Endothelial cell of umbilical vein (primary cell): ENCODE measurements around the gene ANKRD34A. TPM values are rescaled to one million over a fixed set of nuclear protein-coding genes. Genes with fewer than 3 reads are reported as not detected.

Source experiments
- BruUV-seq: library from RNA; stranded (reverse); fragments of 400-500 nt; replicated peaks from 2 replicates; lab custom pipeline; 2021; lab: Mats Ljungman, UMichigan
- CTCF ChIA-PET: fragments of 300-600, 350-600 bp; sonication (Branson Sonifier 250); formaldehyde crosslinking; loops from one replicate; lab custom pipeline; 2021; ENCODE audit warnings: antibody characterized with exemption, inconsistent platforms; lab: Charles Lee
- POLR2A ChIA-PET: fragments of 300-600, 350-600 bp; sonication (Branson Sonifier 250); formaldehyde crosslinking; loops from one replicate; lab custom pipeline; 2021; ENCODE audit warnings: antibody characterized with exemption, inconsistent platforms; lab: Charles Lee
- DNase-seq: peaks from one replicate; pipeline ENCODE4 v3.0.0-alpha.2; 2011; ENCODE audit warnings: low read depth, low spot score
- FAIRE-seq: peaks from 2 replicates; lab custom pipeline; 2011; peaks lifted over from hg19 to GRCh38; lab: Jason Lieb, UNC
- H2AFZ ChIP-seq: 2 replicates; pipeline ENCODE4 v1.6.0; 2012; ENCODE audit warnings: low read depth, low read length, control low read depth, inconsistent platforms
- H3K27ac ChIP-seq: 2 replicates; pipeline ENCODE4 v1.5.1; 2011; ENCODE audit warnings: low read depth, mild to moderate bottlenecking, control low read depth, low read length, moderate library complexity; ENCODE audit not compliant: insufficient read depth
- H3K27me3 ChIP-seq, 2 experiments: 2 replicates each; pipeline versions ENCODE4 v1.6.0 to v1.6.1; 2011; ENCODE audit warnings: low read length in 2 of 2, mixed read lengths in 1 of 2; ENCODE audit not compliant: control insufficient read depth in 2 of 2, insufficient read depth in 2 of 2
- H3K36me3 ChIP-seq, 2 experiments: 2 replicates in 1 of 2; 3 replicates in 1 of 2; pipeline ENCODE4 v1.5.1; 2011; ENCODE audit warnings: low read length in 2 of 2, mild to moderate bottlenecking in 1 of 2, moderate library complexity in 1 of 2; ENCODE audit not compliant: control insufficient read depth in 2 of 2, insufficient read depth in 2 of 2; ENCODE audit errors: extremely low read depth in 1 of 2
- H3K4me1 ChIP-seq: 3 replicates; pipeline ENCODE4 v1.5.1; 2011; ENCODE audit warnings: mild to moderate bottlenecking, low read length; ENCODE audit not compliant: control insufficient read depth, insufficient read depth; ENCODE audit errors: extremely low read depth
- H3K4me2 ChIP-seq: 2 replicates; pipeline ENCODE4 v1.6.1; 2011; ENCODE audit warnings: low read length, control low read depth, mixed read lengths; ENCODE audit not compliant: insufficient read depth
- H3K4me3 ChIP-seq, 3 experiments: fragments of 200-600 bp in 1 of 3; sonication (generic), shearing (Covaris generic) in 1 of 3; replicated peaks in 1 of 3; 2 replicates each; pipeline ENCODE4 v1.5.1; 2011 to 2016; ENCODE audit warnings: control low read depth in 3 of 3, low read length in 3 of 3, mild to moderate bottlenecking in 2 of 3, inconsistent platforms in 1 of 3, low read depth in 1 of 3, moderate library complexity in 1 of 3; ENCODE audit not compliant: insufficient read depth in 1 of 3
- H3K79me2 ChIP-seq: 2 replicates; pipeline ENCODE4 v1.6.0; 2012; ENCODE audit warnings: low read length, inconsistent platforms; ENCODE audit not compliant: control insufficient read depth, insufficient read depth
- H3K9ac ChIP-seq: replicated peaks from 2 replicates; pipeline ENCODE3; 2011; ENCODE audit warnings: low read length, control low read depth; ENCODE audit not compliant: insufficient read depth; ENCODE audit errors: extremely low read depth
- H3K9me1 ChIP-seq: replicated peaks from 3 replicates; pipeline ENCODE4 v1.6.0; 2011; ENCODE audit warnings: mild to moderate bottlenecking, low read length; ENCODE audit not compliant: control insufficient read depth, insufficient read depth; ENCODE audit errors: extremely low read depth
- H3K9me3 ChIP-seq: replicated peaks from 2 replicates; pipeline ENCODE4 v1.5.1; 2012; ENCODE audit warnings: low read length, inconsistent platforms; ENCODE audit not compliant: control insufficient read depth, insufficient read depth
- H4K20me1 ChIP-seq: replicated peaks from 2 replicates; pipeline ENCODE3; 2011; ENCODE audit warnings: mild to moderate bottlenecking, low read length; ENCODE audit not compliant: control insufficient read depth, insufficient read depth; ENCODE audit errors: extremely low read depth
- CTCF ChIP-seq, 2 donors: IDR thresholded peaks; 1 replicate in 1 of 2; 2 replicates in 1 of 2; pipeline ENCODE4 v1.5.1; 2011; ENCODE audit warnings: low read length in 2 of 2, mild to moderate bottlenecking in 2 of 2, moderate library complexity in 2 of 2, control low read depth in 1 of 2, inconsistent platforms in 1 of 2, low read depth in 1 of 2; ENCODE audit not compliant: insufficient read depth in 1 of 2; ENCODE audit errors: extremely low read depth in 1 of 2
- FOS ChIP-seq: IDR thresholded peaks from 2 replicates; pipeline ENCODE4 v1.6.1; 2011; ENCODE audit warnings: mild to moderate bottlenecking, low read length, moderate library complexity, borderline replicate concordance; ENCODE audit not compliant: insufficient read depth
- JUN ChIP-seq: IDR thresholded peaks from 2 replicates; pipeline ENCODE4 v1.6.1; 2011; ENCODE audit warnings: borderline replicate concordance, low read depth; ENCODE audit not compliant: insufficient read length, insufficient read depth
- POLR2A ChIP-seq: IDR thresholded peaks from 2 replicates; pipeline ENCODE4 v1.6.1; 2012; ENCODE audit warnings: low read depth, mild to moderate bottlenecking, control low read depth, low read length
- POLR2AphosphoS5 ChIP-seq: IDR thresholded peaks from 2 replicates; pipeline ENCODE4 v1.6.1; 2012; ENCODE audit warnings: low read depth, mild to moderate bottlenecking, control low read depth, low read length, moderate library complexity; ENCODE audit not compliant: insufficient read depth
- dilution Hi-C: fragments of 300-500 bp; cut with MboI; formaldehyde crosslinking; loops from one replicate; pipeline ENCODE4 v1.15.0; 2019; ENCODE audit warnings: low sequenced_read_pairs; ENCODE audit not compliant: extremely low pct_ligation_motif_present
- intact Hi-C: fragments of 100-400 bp; cut with micrococcal nuclease; formaldehyde crosslinking; loops from one replicate; pipeline ENCODE4 v1.10.0; 2022
- polyA plus RNA-seq, 4 experiments: library from polyadenylated mRNA; depleted of rRNA in 3 of 4; stranded (reverse) in 3 of 4; unstranded in 1 of 4; fragments of >200 nt; gene quantifications; 2 replicates each; pipeline versions ENCODE4 v1.2.1 to v1.2.3, GENCODE V29; 2011 to 2012; ENCODE audit warnings: missing spikeins in 1 of 4
- total RNA-seq: library from RNA; stranded (reverse); gene quantifications from 2 replicates; pipeline ENCODE4 v1.2.3, GENCODE V29; 2021

ANKRD34A gene
- total and polyA plus RNA-seq, 2 donors (not counting 3 experiments of a cell fraction or from before 2014, with no cell fraction given): 0.24 to 0.43 TPM

- dilution Hi-C loops: no loop called here
- H3K9ac ChIP-seq: peak within 1 kb of the TSS; percentile 99
- no peaks in the 10 kb centered on the region for H4K20me1 ChIP-seq
- H2AFZ ChIP-seq: peak within 1 kb of the TSS; percentile 60
- H3K4me2 ChIP-seq: peak within 1 kb of the TSS; percentile 95
- H3K79me2 ChIP-seq: peaks cover 13% of the 10 kb centered on the region
- DNase-seq: peak; percentile 99
- no peaks in the 10 kb centered on the region for H3K9me1 ChIP-seq
- FAIRE-seq: peak; percentile 94
- no TSS peak for BruUV-seq
- CTCF ChIA-PET: interaction anchor here (0.6 to 2.2 kb wide), 25 partner anchors 8 to 111 kb away, joined by 3 to 23 read pairs (median 5); partner anchors contain the start of genes ANKRD34A, LIX1L, NUDT17 and PEX11B
- H3K4me3 ChIP-seq: peak within 1 kb of the TSS; percentile 80 to 89 (median 80)
- H3K27ac ChIP-seq: peak within 1 kb of the TSS; percentile 94
- no peaks in the 10 kb centered on the region for H3K27me3 ChIP-seq
- TF ChIP-seq POLR2A (peak; percentile 88), FOS (no peak), CTCF (IDR thresholded peaks at IDR 0.05; ENCODE audit: extremely low read depth in 1 of 2, insufficient read depth in 1 of 2, low read depth in 1 of 2, low read length in 2 of 2) (peak; percentile 64 to 70), POLR2AphosphoS5 (peak; percentile 81), JUN (no peak)
- POLR2A ChIA-PET: interaction anchor here (1.0 to 1.7 kb wide), 10 partner anchors 9 to 103 kb away, joined by 3 to 11 read pairs (median 4); partner anchors contain the start of genes ANKRD34A, LIX1L, PEX11B and PIAS3
- H3K4me1 ChIP-seq: peaks cover 8% of the 10 kb centered on the region
- peaks cover 6% of the 10 kb centered on the region in 2 experiments for H3K36me3 ChIP-seq
- intact Hi-C loops: loop anchor here (1.0 to 5.0 kb wide), 3 partner anchors 30 to 37 kb away; partner anchors contain the start of genes ANKRD34A and POLR3GL
- H3K9me3 ChIP-seq: no peaks in the 10 kb centered on the region
Observed at GRCh38 chr1:145927063-145927886, 37.1 kb downstream of the ANKRD34A start, which contains the start of gene RBM8A. Gene RBM8A, minus strand, starts transcription at chr1:145927484. Its CDS starts 58 bp downstream, at chr1:145927426.
